Heart right ventricle (tissue), 16 donors: ENCODE measurements around the gene ABCA7. TPM values are rescaled to one million over a fixed set of nuclear protein-coding genes. Genes with fewer than 3 reads are reported as not detected.

ENCODE experiments used
- ATAC-seq, 8 donors: fragments of 200-7000 bp; cut with Tn5 transposase; one replicate each; pipeline ENCODE4 v1.9.1; 2020; ENCODE audit warnings: mild to moderate bottlenecking in 8 of 8, moderate library complexity in 8 of 8, moderate number of reproducible peaks in 1 of 8
- DNase-seq, 2 donors: peaks; one replicate each; pipeline ENCODE4 v3.0.0-alpha.2; 2020
- H3K27ac ChIP-seq, 10 donors: fragments of 200-600 bp; sonication (generic) in 2 of 10; one replicate each; pipeline versions ENCODE4 v1.5.0 to v1.8.0; 2020 to 2022; ENCODE audit warnings: mild to moderate bottlenecking in 3 of 10
- H3K27me3 ChIP-seq, 7 donors: fragments of 200-600 bp; one replicate each; pipeline ENCODE4 v1.8.0; 2021 to 2022; ENCODE audit warnings: mild to moderate bottlenecking in 2 of 7
- H3K36me3 ChIP-seq, 9 donors: fragments of 200-600 bp; sonication (generic) in 1 of 9; one replicate each; pipeline versions ENCODE4 v1.5.0 to v1.8.0; 2020 to 2022; ENCODE audit warnings: mild to moderate bottlenecking in 2 of 9
- H3K4me1 ChIP-seq, 9 donors: fragments of 200-600 bp; sonication (generic) in 1 of 9; one replicate each; pipeline versions ENCODE4 v1.5.0 to v1.8.0; 2020 to 2022; ENCODE audit warnings: mild to moderate bottlenecking in 4 of 9
- H3K4me3 ChIP-seq, 10 donors: fragments of 200-600 bp; sonication (generic) in 2 of 10; one replicate each; pipeline versions ENCODE4 v1.5.0 to v1.8.0; 2020 to 2022; ENCODE audit warnings: mild to moderate bottlenecking in 7 of 10, moderate library complexity in 2 of 10
- H3K9me3 ChIP-seq, 11 donors: fragments of 200-600 bp in 10 of 11; sonication (generic) in 2 of 11; one replicate each; pipeline versions ENCODE4 v1.5.0 to v1.8.0; 2013 to 2022; ENCODE audit warnings: mild to moderate bottlenecking in 2 of 11, control low read depth in 1 of 11, moderate library complexity in 1 of 11
- CTCF ChIP-seq, 9 donors: fragments of 200-600 bp; sonication (generic) in 2 of 9; IDR thresholded peaks; one replicate each; pipeline versions ENCODE4 v1.5.0 to v1.8.0; 2021 to 2022; ENCODE audit warnings: antibody characterized with exemption in 9 of 9, mild to moderate bottlenecking in 5 of 9, moderate library complexity in 1 of 9
- WGBS, 2 donors: extraction: QIAGEN DNeasy Blood & Tissue Kit; methylation state at CpG; one replicate each; pipeline ENCODE4 v1.1.7; 2013; ENCODE audit warnings: inconsistent platforms in 1 of 2; 5-methylcytosine and 5-hydroxymethylcytosine counted together
- intact Hi-C, 10 donors: fragments of 100-400 bp; cut with DNase I; formaldehyde crosslinking; loops; one replicate each; pipeline versions ENCODE4 v1.11.1 to v1.14.2; 2022
- polyA plus RNA-seq, 2 donors: library from polyadenylated mRNA; stranded (reverse); fragments of 200-250 nt; gene quantifications; one replicate each; pipeline ENCODE4 v1.2.3, GENCODE V29; 2013
- total RNA-seq, 10 donors: library from RNA; stranded (reverse); fragmentation: NEBNext Ultra II Directional in 3 of 10; extraction: Animal tissue kit (Norgen Biotek cat#: 25700) in 3 of 10; gene quantifications; one replicate each; pipeline versions ENCODE4 v1.2.1 to v1.2.4, GENCODE V29; 2021 to 2023
- donor health status: Arrhythmogenic right ventricular cardiomyopathy.
- donor health status: ischemic (EF 13 %, LVEDD 7.1; RV severe dilation, severe dysfunction).
- donor health status: healthy with polysubstance abuse.
- donor health status: DM: no; HTN: yes; CAD: no.
- donor health status: DM: no; HTN: no; CAD: no.
- donor health status: ischemic (EF 25% LVEDD 6.9; RV normal size, moderate dysfunction).
- donor health status: ischemic (EF 25% LVEDD 5.7; RV mildly dilated, moderate dysfunction).
- donor health status: healthy.
- donor health status: DM: yes; HTN: yes; CAD: no.
- donor health status: Ischemic cardiomyopathy.
- donor health status: ischemic (EF 35%, LVEDD 5.7; RV mildly dilated, moderate dysfunction).
- donor health status: nonischemic (EF 11% LVEDD 7.7; RV severe dilation, severe dysfunction).
- donor health status: DM: yes; HTN: yes; CAD: no.
- donor health status: PGD.
- donor health status: ischemic (EF 29% LVEDD 5.4; RV normal size, mild dysfunction).
- donor health status: nonischemic (EF 23%, LVEDD 6.1; RV moderate dilation, normal function).

Gene ABCA7
- total and polyA plus RNA-seq, 12 donors = 2.7 to 23.4 (median 5.6) TPM

GRCh38 chr19:1105873-1106840 lies 66.2 kb downstream of the ABCA7 start:
- DNase-seq (no peak), ATAC-seq (no peak)
- TF ChIP-seq CTCF (IDR thresholded peaks at IDR 0.05) = no peak
- intact Hi-C loops = no loop called here
- Histone ChIP-seq H3K36me3 (peaks cover 0 to 58% (median 31%) of the 10 kb centered on the region in 9 donors), H3K27ac (peak overlapping the region in 2 of 10 donors; percentile 36 to 97), H3K4me1 (peaks cover 30 to 60% (median 44%) of the 10 kb centered on the region in 9 donors), H3K9me3 (no peaks in the 10 kb centered on the region), H3K4me3 (no peak overlapping the region), H3K27me3 (no peaks in the 10 kb centered on the region)
- WGBS, 2 donors = 90 to 92% methylated on average over 32 of the region's 32 CpGs

- Histone ChIP-seq H3K4me1 (peaks cover 24 to 55% (median 35%) of the 10 kb centered on the region in 9 donors), H3K36me3 (peaks cover 0 to 63% (median 31%) of the 10 kb centered on the region in 9 donors), H3K9me3 (no peaks in the 10 kb centered on the region), H3K27ac (peak overlapping the region in 2 of 10 donors; percentile 36 to 40), H3K27me3 (no peaks in the 10 kb centered on the region), H3K4me3 (no peak overlapping the region)
- 60 to 71% methylated on average over 17 of the region's 17 CpGs for WGBS, 2 donors
- DNase-seq = no peak
- intact Hi-C loops = no loop called here
- no peak for ATAC-seq
- TF ChIP-seq CTCF (IDR thresholded peaks at IDR 0.05) = peak in 1 of 9 donors; percentile 29
Measured at GRCh38 chr19:1106841-1107660, 67.1 kb downstream of the ABCA7 start.

GRCh38 chr19:1107661-1108261 lies 67.9 kb downstream of the ABCA7 start:
- H3K27me3 ChIP-seq = no peaks in the 10 kb centered on the region
- H3K9me3 ChIP-seq = no peaks in the 10 kb centered on the region
- H3K4me1 ChIP-seq = peaks cover 21 to 55% (median 32%) of the 10 kb centered on the region in 9 donors
- intact Hi-C loops = loop anchor here in 1 of 10 donors (2.0 kb wide), 1 partner anchor 41 kb away; no protein-coding TSS in a partner anchor
- no peak overlapping the region for H3K4me3 ChIP-seq
- H3K27ac ChIP-seq = peak overlapping the region in 2 of 10 donors; percentile 24 to 36
- DNase-seq (no peak), ATAC-seq (no peak)
- WGBS, 2 donors = 91 to 94% methylated on average over 22 to 25 of the region's 25 CpGs
- H3K36me3 ChIP-seq = peaks cover 0 to 70% (median 31%) of the 10 kb centered on the region in 9 donors
- TF ChIP-seq CTCF (IDR thresholded peaks at IDR 0.05) = no peak
